Measurements from ENCODE around the gene NPTX1. TPM values are rescaled to one million over a fixed set of nuclear protein-coding genes. Genes with fewer than 3 reads are reported as not detected.

NPTX1 gene
- total and polyA plus RNA-seq, 2 donors (not counting 1 experiment from before 2014, with no cell fraction given) = 0.07 to 0.57 TPM

- no peak overlapping the region for H3K9ac ChIP-seq (ENCODE audit: low read length)
- H3K27ac Mint-ChIP-seq = no peak overlapping the region
- no peaks in the 10 kb centered on the region for H3K9me3 Mint-ChIP-seq (ENCODE audit: insufficient read depth)
- ATAC-seq (ENCODE audit: low read depth) (no peak), DNase-seq (no peak)
- no peak overlapping the region for H3K4me3 Mint-ChIP-seq
- 92% methylated on average over 14 of the region's 15 CpGs for WGBS (ENCODE audit: insufficient coverage)
- H3K36me3 ChIP-seq (replicated peaks in 1 of 2; ENCODE audit: control extremely low read depth in 1 of 2, control insufficient read depth in 1 of 2, extremely low read depth in 1 of 2, insufficient read depth in 2 of 2, low read length in 1 of 2) = no peaks in the 10 kb centered on the region
- intact Hi-C loops (cut with micrococcal nuclease) = no loop called here
- H3K4me1 Mint-ChIP-seq = peaks cover 12% of the 10 kb centered on the region
- TF ChIP-seq EZH2 (IDR thresholded peaks at IDR 0.05; ENCODE audit: borderline replicate concordance, insufficient read depth, low read depth, low read length, poor library complexity, severe bottlenecking) = no peak
- TF ChIP-seq, protein P1, sequence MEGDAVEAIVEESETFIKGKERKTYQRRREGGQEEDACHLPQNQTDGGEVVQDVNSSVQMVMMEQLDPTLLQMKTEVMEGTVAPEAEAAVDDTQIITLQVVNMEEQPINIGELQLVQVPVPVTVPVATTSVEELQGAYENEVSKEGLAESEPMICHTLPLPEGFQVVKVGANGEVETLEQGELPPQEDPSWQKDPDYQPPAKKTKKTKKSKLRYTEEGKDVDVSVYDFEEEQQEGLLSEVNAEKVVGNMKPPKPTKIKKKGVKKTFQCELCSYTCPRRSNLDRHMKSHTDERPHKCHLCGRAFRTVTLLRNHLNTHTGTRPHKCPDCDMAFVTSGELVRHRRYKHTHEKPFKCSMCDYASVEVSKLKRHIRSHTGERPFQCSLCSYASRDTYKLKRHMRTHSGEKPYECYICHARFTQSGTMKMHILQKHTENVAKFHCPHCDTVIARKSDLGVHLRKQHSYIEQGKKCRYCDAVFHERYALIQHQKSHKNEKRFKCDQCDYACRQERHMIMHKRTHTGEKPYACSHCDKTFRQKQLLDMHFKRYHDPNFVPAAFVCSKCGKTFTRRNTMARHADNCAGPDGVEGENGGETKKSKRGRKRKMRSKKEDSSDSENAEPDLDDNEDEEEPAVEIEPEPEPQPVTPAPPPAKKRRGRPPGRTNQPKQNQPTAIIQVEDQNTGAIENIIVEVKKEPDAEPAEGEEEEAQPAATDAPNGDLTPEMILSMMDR (IDR thresholded peaks at IDR 0.05) = no peak
- CTCF ChIA-PET = no interaction called here
- H3K27me3 Mint-ChIP-seq = no peaks in the 10 kb centered on the region
- H3K9me3 ChIP-seq (ENCODE audit: control extremely low read depth in 1 of 3, control insufficient read depth in 2 of 3, insufficient read depth in 1 of 3, low read length in 2 of 3) = peaks cover 0 to under 1% (median 0%) of the 10 kb centered on the region in 3 donors
- H3K79me2 ChIP-seq (ENCODE audit: control insufficient read depth, insufficient read depth, low read length) = no peaks in the 10 kb centered on the region
- peaks cover 0 to 3% (median 0%) of the 10 kb centered on the region in 4 experiments for H3K27me3 ChIP-seq (replicated peaks in 1 of 4; ENCODE audit: control extremely low read depth in 1 of 4, control insufficient read depth in 3 of 4, insufficient read depth in 4 of 4, low read length in 3 of 4)
- peaks cover 14 to 16% of the 10 kb centered on the region in 2 donors for H3K4me1 ChIP-seq (ENCODE audit: control insufficient read depth in 2 of 2, insufficient read depth in 2 of 2, low read length in 2 of 2)
- no peaks in the 10 kb centered on the region for H4K20me1 ChIP-seq (ENCODE audit: control insufficient read depth, insufficient read depth, low read length, poor library complexity, severe bottlenecking)
- no peak overlapping the region for H3K4me3 ChIP-seq (ENCODE audit: control extremely low read depth in 1 of 5, extremely low read depth in 1 of 5, insufficient read depth in 1 of 5, low read depth in 2 of 5, low read length in 4 of 5)
- H3K27ac ChIP-seq (ENCODE audit: low read length in 2 of 2) = no peak overlapping the region
- H3K4me2 ChIP-seq (replicated peaks; ENCODE audit: low read depth, low read length, poor library complexity, severe bottlenecking) = no peak overlapping the region
- no peak overlapping the region for H2AFZ ChIP-seq (ENCODE audit: insufficient read depth, low read depth, low read length, poor library complexity, severe bottlenecking)
- POLR2A ChIA-PET = no interaction called here
Observed at GRCh38 chr17:80430446-80431245, 45.8 kb downstream of the NPTX1 start.
